SK-N-SH treated with all-trans-retinoic acid at 6 μM for 48 hours (cell line): ENCODE data around the gene NINJ2.

Experiments
- ARNTL ChIP-seq: fragments of 450-650 bp; formaldehyde crosslinking; IDR thresholded peaks from 2 replicates; pipeline ENCODE4 v1.5.0; 2020; ENCODE audit warnings: low read depth, mild to moderate bottlenecking, moderate library complexity, borderline replicate concordance
- CSRNP3 ChIP-seq: fragments of 250-450 bp; sonication (Bioruptor Pico); IDR thresholded peaks from 2 replicates; pipeline ENCODE4 v1.5.1; 2021; ENCODE audit warnings: mild to moderate bottlenecking, moderate library complexity
- GLIS3 ChIP-seq: fragments of 250-450 bp; sonication (Bioruptor Pico); IDR thresholded peaks from 2 replicates; pipeline ENCODE4 v1.5.0; 2020; ENCODE audit warnings: mild to moderate bottlenecking, moderate library complexity
- TCF4 ChIP-seq: fragments of 250-450 bp; sonication (Bioruptor Pico); IDR thresholded peaks from 2 replicates; pipeline ENCODE4 v1.8.0; 2021; ENCODE audit warnings: mild to moderate bottlenecking, moderate library complexity, borderline replicate concordance
- TOX ChIP-seq: fragments of 250-450 bp; sonication (Bioruptor Pico); IDR thresholded peaks from 2 replicates; pipeline ENCODE4 v1.8.0; 2021; ENCODE audit warnings: mild to moderate bottlenecking, moderate library complexity, borderline replicate concordance

GRCh38 chr12:533718-534117, 129.5 kb downstream of the NINJ2 start:
- TF ChIP-seq TCF4 (CRISPR knock-in tag) (no peak), ARNTL (no peak), GLIS3 (CRISPR knock-in tag) (no peak), CSRNP3 (CRISPR knock-in tag) (no peak), TOX (CRISPR knock-in tag) (no peak)
